ENCODE measurements around the gene MRGPRE.

The MRGPRE gene

GRCh38 chr11:3203221-3204043, 28.8 kb downstream of the MRGPRE start:
- TF ChIP-seq CTCF (IDR thresholded peaks at IDR 0.05; ENCODE audit: low read depth, low read length, poor library complexity, severe bottlenecking) (no peak), EZH2phosphoT487 (IDR thresholded peaks at IDR 0.05; ENCODE audit: borderline replicate concordance, low read length) (no peak)
- Histone ChIP-seq H3K79me2 (ENCODE audit: control insufficient read depth, low read length) (no peaks in the 10 kb centered on the region), H4K20me1 (ENCODE audit: control insufficient read depth, insufficient read depth, low read depth, low read length) (no peaks in the 10 kb centered on the region), H3K9me3 (ENCODE audit: control insufficient read depth, insufficient read depth, low read length) (no peaks in the 10 kb centered on the region), H3K9me2 (replicated peaks; ENCODE audit: control insufficient read depth, low read length) (no peaks in the 10 kb centered on the region), H3K27me3 (ENCODE audit: control insufficient read depth, low read length) (no peaks in the 10 kb centered on the region), H3K27ac (ENCODE audit: low read depth, low read length) (no peak overlapping the region), H3K4me3 (ENCODE audit: low read length) (no peak overlapping the region), H3K4me1 (ENCODE audit: control insufficient read depth, low read length) (no peaks in the 10 kb centered on the region), H3F3A (ENCODE audit: control insufficient read depth, insufficient read depth) (no peaks in the 10 kb centered on the region), H3K36me3 (ENCODE audit: control insufficient read depth, low read length) (no peaks in the 10 kb centered on the region), H3K4me2 (ENCODE audit: low read length) (no peak overlapping the region)

- Histone ChIP-seq H3K27ac (ENCODE audit: low read depth, low read length) (no peak overlapping the region), H3K27me3 (ENCODE audit: control insufficient read depth, low read length) (no peaks in the 10 kb centered on the region), H3K9me2 (replicated peaks; ENCODE audit: control insufficient read depth, low read length) (no peaks in the 10 kb centered on the region), H3K4me1 (ENCODE audit: control insufficient read depth, low read length) (no peaks in the 10 kb centered on the region), H3K36me3 (ENCODE audit: control insufficient read depth, low read length) (no peaks in the 10 kb centered on the region), H3K4me3 (ENCODE audit: low read length) (no peak overlapping the region), H3F3A (ENCODE audit: control insufficient read depth, insufficient read depth) (no peaks in the 10 kb centered on the region), H3K79me2 (ENCODE audit: control insufficient read depth, low read length) (no peaks in the 10 kb centered on the region), H3K4me2 (ENCODE audit: low read length) (no peak overlapping the region), H4K20me1 (ENCODE audit: control insufficient read depth, insufficient read depth, low read depth, low read length) (no peaks in the 10 kb centered on the region), H3K9me3 (ENCODE audit: control insufficient read depth, insufficient read depth, low read length) (no peaks in the 10 kb centered on the region)
- TF ChIP-seq EZH2phosphoT487 (IDR thresholded peaks at IDR 0.05; ENCODE audit: borderline replicate concordance, low read length) (no peak), CTCF (IDR thresholded peaks at IDR 0.05; ENCODE audit: low read depth, low read length, poor library complexity, severe bottlenecking) (no peak)
Observed at GRCh38 chr11:3202759-3203158, 29.5 kb downstream of the MRGPRE start.

GRCh38 chr11:3202305-3202704, 29.9 kb downstream of the MRGPRE start:
- Histone ChIP-seq H3K36me3 (ENCODE audit: control insufficient read depth, low read length) (no peaks in the 10 kb centered on the region), H3K27ac (ENCODE audit: low read depth, low read length) (no peak overlapping the region), H3K4me3 (ENCODE audit: low read length) (no peak overlapping the region), H3K27me3 (ENCODE audit: control insufficient read depth, low read length) (no peaks in the 10 kb centered on the region), H3F3A (ENCODE audit: control insufficient read depth, insufficient read depth) (no peaks in the 10 kb centered on the region), H4K20me1 (ENCODE audit: control insufficient read depth, insufficient read depth, low read depth, low read length) (no peaks in the 10 kb centered on the region), H3K9me3 (ENCODE audit: control insufficient read depth, insufficient read depth, low read length) (no peaks in the 10 kb centered on the region), H3K79me2 (ENCODE audit: control insufficient read depth, low read length) (no peaks in the 10 kb centered on the region), H3K9me2 (replicated peaks; ENCODE audit: control insufficient read depth, low read length) (no peaks in the 10 kb centered on the region), H3K4me1 (ENCODE audit: control insufficient read depth, low read length) (no peaks in the 10 kb centered on the region), H3K4me2 (ENCODE audit: low read length) (no peak overlapping the region)
- no peak for TF ChIP-seq EZH2phosphoT487 (IDR thresholded peaks at IDR 0.05; ENCODE audit: borderline replicate concordance, low read length)
- no peak for TF ChIP-seq CTCF (IDR thresholded peaks at IDR 0.05; ENCODE audit: low read depth, low read length, poor library complexity, severe bottlenecking)
